ENCODE results near the gene FARSA.

The FARSA gene

GRCh38 chr19:12944104-12944674 lies 10.7 kb upstream of the FARSA start:
- peaks cover 51% of the 10 kb centered on the region for H3K79me2 ChIP-seq (ENCODE audit: insufficient read depth, low read length)
- no peak overlapping the region for H3K4me3 ChIP-seq (ENCODE audit: insufficient read depth, low read length, poor library complexity, severe bottlenecking)
- H3K9ac ChIP-seq (ENCODE audit: low read length) = no peak overlapping the region
- no peak overlapping the region for H2AFZ ChIP-seq (ENCODE audit: low read depth, low read length, severe bottlenecking)
- no peaks in the 10 kb centered on the region for H3K27me3 ChIP-seq (ENCODE audit: low read length)
- peaks cover 13% of the 10 kb centered on the region for H4K20me1 ChIP-seq (ENCODE audit: low read depth, low read length)
- peaks cover 32% of the 10 kb centered on the region for H3K36me3 ChIP-seq (ENCODE audit: low read length)
- peaks cover 69% of the 10 kb centered on the region for H3F3A ChIP-seq (ENCODE audit: insufficient read depth)
- H3K4me2 ChIP-seq (ENCODE audit: low read depth, low read length, poor library complexity, severe bottlenecking) = peak overlapping the region; percentile 48
- H3K9me2 ChIP-seq (replicated peaks; ENCODE audit: insufficient read depth, low read length) = no peaks in the 10 kb centered on the region
- H3K27ac ChIP-seq (ENCODE audit: low read depth, low read length) = peak overlapping the region; percentile 77
- no peaks in the 10 kb centered on the region for H3K9me3 ChIP-seq (ENCODE audit: insufficient read depth, low read length)
- TF ChIP-seq CTCF (IDR thresholded peaks at IDR 0.05; ENCODE audit: insufficient read depth, low read length, poor library complexity, severe bottlenecking) (no peak), EZH2phosphoT487 (conservative IDR thresholded peaks at IDR 0.05; ENCODE audit: low read length) (no peak)

- Histone ChIP-seq H3K79me2 (ENCODE audit: insufficient read depth, low read length) (peaks cover 54% of the 10 kb centered on the region), H3K4me2 (ENCODE audit: low read depth, low read length, poor library complexity, severe bottlenecking) (peak overlapping the region; percentile 14), H3F3A (ENCODE audit: insufficient read depth) (peaks cover 76% of the 10 kb centered on the region), H3K4me3 (ENCODE audit: insufficient read depth, low read length, poor library complexity, severe bottlenecking) (no peak overlapping the region), H3K27ac (ENCODE audit: low read depth, low read length) (peak overlapping the region; percentile 5; the same call in 1 of the 2 replicates), H4K20me1 (ENCODE audit: low read depth, low read length) (peaks cover 14% of the 10 kb centered on the region), H3K9ac (ENCODE audit: low read length) (no peak overlapping the region), H3K36me3 (ENCODE audit: low read length) (peaks cover 38% of the 10 kb centered on the region), H3K9me2 (replicated peaks; ENCODE audit: insufficient read depth, low read length) (no peaks in the 10 kb centered on the region), H3K27me3 (ENCODE audit: low read length) (no peaks in the 10 kb centered on the region), H2AFZ (ENCODE audit: low read depth, low read length, severe bottlenecking) (no peak overlapping the region), H3K9me3 (ENCODE audit: insufficient read depth, low read length) (no peaks in the 10 kb centered on the region)
- TF ChIP-seq CTCF (IDR thresholded peaks at IDR 0.05; ENCODE audit: insufficient read depth, low read length, poor library complexity, severe bottlenecking) = no peak
- no peak for TF ChIP-seq EZH2phosphoT487 (conservative IDR thresholded peaks at IDR 0.05; ENCODE audit: low read length)
Observed at GRCh38 chr19:12943437-12944044, 10.0 kb upstream of the FARSA start.

- Histone ChIP-seq H3K79me2 (ENCODE audit: insufficient read depth, low read length) (peaks cover 28% of the 10 kb centered on the region), H3K27me3 (ENCODE audit: low read length) (no peaks in the 10 kb centered on the region), H3K4me2 (ENCODE audit: low read depth, low read length, poor library complexity, severe bottlenecking) (peak overlapping the region; percentile 85), H3K36me3 (ENCODE audit: low read length) (peaks cover 34% of the 10 kb centered on the region), H4K20me1 (ENCODE audit: low read depth, low read length) (peaks cover 14% of the 10 kb centered on the region), H3K4me3 (ENCODE audit: insufficient read depth, low read length, poor library complexity, severe bottlenecking) (peak overlapping the region; percentile 73), H3K9ac (ENCODE audit: low read length) (peak overlapping the region; percentile 98), H2AFZ (ENCODE audit: low read depth, low read length, severe bottlenecking) (no peak overlapping the region), H3K9me3 (ENCODE audit: insufficient read depth, low read length) (no peaks in the 10 kb centered on the region), H3K27ac (ENCODE audit: low read depth, low read length) (peak overlapping the region; percentile 69), H3K9me2 (replicated peaks; ENCODE audit: insufficient read depth, low read length) (no peaks in the 10 kb centered on the region), H3F3A (ENCODE audit: insufficient read depth) (peaks cover 88% of the 10 kb centered on the region)
- TF ChIP-seq EZH2phosphoT487 (conservative IDR thresholded peaks at IDR 0.05; ENCODE audit: low read length) = no peak
- no peak for TF ChIP-seq CTCF (IDR thresholded peaks at IDR 0.05; ENCODE audit: insufficient read depth, low read length, poor library complexity, severe bottlenecking)
Observed at GRCh38 chr19:12940897-12941296, 7.4 kb upstream of the FARSA start.

Data from SU-DHL-6 (cell line).